Kidney capillary endothelial cell (primary cell): ENCODE measurements around the gene MAN1A1.
"Not testable (repeated sequence)": the region's sequence is repeated elsewhere in the genome, so short reads cannot be mapped to it uniquely, and the experiment has no call there.

Experiments
- DNase-seq: peaks from one replicate; pipeline ENCODE4 v3.0.0-alpha.2; 2018; ENCODE audit warnings: low spot score

MAN1A1 gene

GRCh38 chr6:119303164-119303887 lies 46.2 kb downstream of the MAN1A1 start:
- DNase-seq = no peak

DNA sequence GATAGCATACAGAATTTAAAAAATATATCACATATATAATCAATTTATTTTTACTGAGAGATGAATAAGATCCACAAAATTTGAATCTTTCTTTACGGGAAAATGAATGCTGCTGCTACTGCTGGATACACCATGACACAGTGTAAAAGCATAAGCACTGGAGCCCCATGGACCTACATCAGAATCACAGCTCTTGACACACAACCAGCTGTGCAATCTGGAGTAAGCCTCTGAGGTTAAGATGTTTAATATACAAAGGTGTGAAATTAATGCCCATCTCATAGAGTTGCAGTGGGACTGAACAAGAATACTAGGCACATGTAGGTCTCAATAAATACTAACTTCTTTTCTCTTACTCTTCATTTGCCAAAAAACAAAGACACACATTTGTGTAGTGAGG lies 48.1 kb downstream of the MAN1A1 start:
- DNase-seq = no peak

DNA sequence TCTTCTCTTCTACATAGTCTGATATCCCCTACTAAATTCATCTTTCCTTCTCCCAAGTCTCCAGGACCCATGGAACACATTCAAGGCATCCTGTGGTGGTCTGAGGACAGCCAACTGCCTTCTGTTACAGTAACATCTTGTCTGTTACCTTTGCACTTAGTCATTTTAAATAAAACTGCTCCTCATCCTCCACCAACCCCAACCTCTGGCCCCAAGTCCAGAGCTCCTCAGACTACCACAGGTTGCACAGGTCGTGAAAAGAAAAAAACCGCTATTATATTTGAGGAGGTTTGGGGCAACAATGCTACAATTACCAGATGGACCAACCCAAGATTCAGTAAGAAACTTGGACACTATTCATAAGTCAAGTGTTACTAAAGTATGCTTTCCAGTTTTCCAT lies 49.9 kb downstream of the MAN1A1 start:
- DNase-seq = no peak

DNA sequence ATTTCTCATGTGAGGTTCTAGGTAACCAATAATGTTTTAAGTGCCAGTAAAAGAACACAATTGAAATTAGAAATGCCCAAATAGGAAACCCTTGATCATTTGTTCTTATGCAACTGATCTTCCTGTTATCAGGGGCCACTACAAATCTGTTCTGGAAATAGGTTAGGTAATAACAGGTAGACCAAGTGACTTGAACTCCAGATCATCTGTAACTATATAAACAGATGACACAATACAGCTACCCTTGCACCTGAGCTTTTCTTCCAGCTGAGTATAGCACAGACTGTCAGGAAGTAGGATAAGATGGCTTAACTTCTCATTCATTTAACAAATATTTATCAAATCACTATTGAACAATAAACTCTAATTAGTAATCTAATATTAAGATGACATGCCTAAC lies 52.5 kb downstream of the MAN1A1 start:
- DNase-seq = no peak

DNA sequence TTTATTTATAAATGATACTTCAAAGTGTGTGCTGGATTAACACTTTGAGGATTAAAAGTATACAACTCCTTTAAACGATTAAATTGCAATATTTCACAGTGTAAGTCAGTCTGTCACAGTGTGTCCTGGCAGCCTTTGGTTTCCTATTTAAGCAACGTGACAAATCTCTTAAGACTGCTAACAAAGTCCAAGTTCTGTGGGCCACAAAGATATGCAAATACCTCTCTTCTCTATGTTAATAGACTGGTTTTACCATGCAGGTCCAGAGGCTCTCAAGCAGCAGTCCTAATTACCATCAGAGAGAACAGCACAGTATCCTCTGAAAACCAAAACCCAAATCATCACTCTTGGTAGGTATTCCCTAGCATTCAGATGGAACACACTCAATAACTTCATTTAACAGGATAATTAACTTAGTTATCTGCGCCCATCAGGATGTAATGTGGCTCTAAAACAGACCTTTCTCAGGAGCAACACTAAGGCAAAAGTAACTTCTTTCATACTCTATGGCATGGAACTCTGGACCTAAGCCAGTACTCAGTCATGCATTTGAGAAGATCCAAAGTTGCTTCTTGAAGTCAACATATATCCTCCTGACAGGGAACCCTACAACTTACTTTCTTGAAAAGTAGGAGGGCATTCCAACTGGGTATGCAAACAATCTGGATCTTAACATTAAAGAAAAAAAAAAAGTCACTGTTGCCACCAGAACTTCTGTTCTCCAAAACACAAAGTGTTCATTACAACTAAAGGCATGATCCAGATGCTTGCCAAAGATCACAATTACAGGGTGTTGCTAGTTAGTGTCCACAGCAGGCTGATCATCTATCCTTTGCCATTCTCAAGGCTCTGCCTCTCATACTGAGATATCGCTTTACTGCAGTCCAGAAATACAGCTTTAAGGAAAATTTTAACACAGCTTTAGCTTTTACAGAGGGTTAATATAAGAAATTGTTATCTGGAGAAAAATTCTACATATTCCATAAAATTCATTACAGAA lies 53.2 kb downstream of the MAN1A1 start:
- no peak for DNase-seq

DNA sequence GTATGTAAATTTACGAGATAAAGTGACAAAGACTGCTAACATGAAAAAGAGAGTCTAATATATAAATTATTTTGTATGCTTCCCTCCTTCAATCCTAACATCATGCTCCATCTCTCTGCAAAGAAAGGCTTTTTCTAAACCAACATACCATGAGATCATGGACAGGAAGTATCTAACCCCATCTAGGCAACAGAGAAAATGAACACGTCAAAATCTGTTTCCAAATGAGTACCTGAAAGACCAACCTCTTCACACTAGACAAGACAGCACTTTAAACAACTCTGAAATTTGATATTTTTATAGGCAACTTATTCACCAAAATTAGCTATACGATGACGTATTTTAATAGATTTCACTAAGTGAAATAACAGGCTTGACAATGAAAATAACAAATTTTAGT lies 54.6 kb downstream of the MAN1A1 start:
- DNase-seq = no peak

GRCh38 chr6:119291060-119291459 lies 58.5 kb downstream of the MAN1A1 start:
- not testable (repeated sequence) for DNase-seq

DNA sequence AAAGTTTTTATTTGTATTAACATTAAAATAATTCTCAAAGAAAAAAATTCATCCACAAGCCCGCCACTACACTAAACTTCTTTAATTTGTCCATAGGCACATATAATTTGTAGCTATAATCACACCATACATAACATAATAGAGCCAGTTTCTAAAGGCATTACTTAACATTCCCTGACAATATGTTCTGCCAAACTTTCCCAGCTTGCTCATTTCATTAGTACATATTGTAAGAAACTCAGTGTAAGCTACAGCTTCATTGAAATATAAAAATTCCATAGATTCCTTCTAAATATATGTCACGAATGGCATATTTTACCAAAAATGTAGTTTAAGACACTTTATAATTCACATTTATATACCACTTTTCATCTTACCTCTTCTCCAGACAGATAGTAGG lies 59.3 kb downstream of the MAN1A1 start:
- DNase-seq = no peak

DNA sequence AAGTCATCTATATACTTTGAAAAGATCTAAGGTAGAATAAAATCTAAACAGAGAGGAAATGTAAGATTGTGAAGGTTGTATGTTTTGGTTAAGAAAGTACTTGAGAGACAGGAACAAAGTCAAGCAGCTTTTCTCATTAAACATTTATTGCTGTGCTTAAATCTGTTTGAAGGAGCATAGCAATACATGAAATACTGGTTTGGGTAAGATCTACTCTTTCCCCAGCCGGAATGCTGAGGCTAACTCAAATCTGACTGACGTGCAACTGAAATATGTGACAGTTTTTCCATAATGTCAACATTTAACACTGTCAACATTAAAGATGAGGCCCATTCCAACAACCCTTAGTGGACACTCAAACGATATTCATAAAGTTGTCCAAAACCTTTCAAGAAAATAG lies 59.9 kb downstream of the MAN1A1 start:
- DNase-seq = no peak

DNA sequence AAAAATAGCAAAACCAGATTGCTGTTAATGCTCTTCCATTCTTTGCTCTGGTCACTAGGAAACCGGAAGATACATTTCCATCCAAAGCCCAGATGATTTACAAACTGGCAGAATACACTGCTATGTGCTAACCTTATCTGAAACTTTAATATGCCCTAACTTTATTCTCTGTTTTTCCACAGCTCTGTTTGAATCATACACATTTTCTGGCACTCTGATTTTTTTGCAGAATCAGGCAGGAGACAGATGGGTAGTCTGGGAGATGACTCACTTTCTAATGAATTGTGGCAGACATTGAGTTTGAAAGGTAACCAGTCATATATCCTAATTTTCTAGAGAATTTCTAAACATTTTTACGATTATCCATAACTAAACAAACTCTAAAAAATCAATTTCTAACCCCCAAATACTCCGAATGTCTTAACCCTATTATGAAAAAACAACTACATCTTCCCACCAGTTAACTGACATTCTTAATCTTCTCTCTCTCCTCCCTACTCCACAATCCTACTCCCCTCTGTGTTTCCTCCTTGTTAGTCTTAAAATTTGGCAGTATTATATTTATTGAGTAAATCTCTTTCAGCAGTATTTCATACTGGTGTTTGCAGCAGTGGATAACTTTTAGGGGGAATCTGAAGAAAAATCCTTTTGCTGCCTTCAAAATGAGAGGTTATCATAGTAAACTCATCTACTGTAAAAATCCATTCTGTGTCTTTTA lies 63.5 kb downstream of the MAN1A1 start:
- DNase-seq = no peak

DNA sequence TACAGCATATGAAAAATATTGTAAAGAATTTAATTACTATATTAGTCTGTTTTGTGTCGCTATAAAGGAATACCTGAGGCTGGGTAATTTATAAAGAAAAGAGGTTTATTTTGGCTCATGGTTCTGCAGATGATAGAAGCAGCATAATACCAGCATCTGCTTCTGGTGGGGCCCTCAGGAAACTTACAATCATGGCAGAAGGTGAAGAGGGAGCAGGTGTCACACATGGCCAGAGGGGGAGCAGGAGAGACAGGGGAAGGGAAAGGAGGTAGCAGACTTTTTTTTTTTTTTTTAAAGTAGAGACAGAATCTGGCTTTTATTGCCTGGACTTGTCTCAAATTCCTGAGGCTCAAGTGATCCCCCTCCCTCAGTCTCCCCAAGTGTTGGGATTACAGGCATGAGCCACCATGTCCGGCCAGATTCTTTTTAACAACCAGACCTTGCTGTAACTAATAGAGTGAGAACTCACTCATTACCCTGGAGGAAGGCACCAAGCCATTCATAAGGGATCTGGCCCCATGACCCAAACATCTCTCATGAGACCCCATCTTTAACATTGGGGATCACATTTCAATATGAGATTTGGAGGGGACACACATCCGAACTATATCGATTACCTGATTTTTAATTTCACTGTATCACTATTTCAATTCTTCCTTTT lies 64.6 kb downstream of the MAN1A1 start:
- DNase-seq = no peak

DNA sequence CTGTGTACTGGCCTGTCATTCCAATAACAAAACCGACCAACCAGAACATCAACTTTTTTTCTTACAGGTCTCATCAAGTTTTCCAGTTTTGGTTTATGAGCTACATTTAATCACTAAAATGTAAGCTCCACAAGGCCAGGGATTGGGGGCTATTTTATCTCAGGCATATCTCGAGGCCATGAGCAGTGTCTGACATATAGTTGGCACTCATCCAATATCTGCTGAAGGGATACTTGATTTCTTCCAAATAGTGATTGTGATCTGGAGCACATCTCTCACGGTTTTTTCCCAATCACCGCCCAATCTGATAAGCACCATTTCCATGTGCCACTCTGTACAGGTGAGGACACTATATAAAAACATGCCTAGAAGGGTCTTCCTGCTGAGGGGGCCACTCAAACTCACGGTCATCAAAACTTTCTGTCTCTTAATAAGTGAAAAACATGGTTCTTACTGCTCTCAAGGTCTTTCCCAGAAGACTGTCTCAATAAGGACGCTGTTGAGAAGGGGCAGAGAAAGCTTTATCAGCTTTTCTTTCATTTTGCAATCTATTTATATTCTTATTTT lies 65.5 kb downstream of the MAN1A1 start:
- no peak for DNase-seq

GRCh38 chr6:119283214-119283613 lies 66.3 kb downstream of the MAN1A1 start:
- no peak for DNase-seq

- DNase-seq = no peak
Measured at GRCh38 chr6:119280668-119281067, 68.9 kb downstream of the MAN1A1 start.

DNA sequence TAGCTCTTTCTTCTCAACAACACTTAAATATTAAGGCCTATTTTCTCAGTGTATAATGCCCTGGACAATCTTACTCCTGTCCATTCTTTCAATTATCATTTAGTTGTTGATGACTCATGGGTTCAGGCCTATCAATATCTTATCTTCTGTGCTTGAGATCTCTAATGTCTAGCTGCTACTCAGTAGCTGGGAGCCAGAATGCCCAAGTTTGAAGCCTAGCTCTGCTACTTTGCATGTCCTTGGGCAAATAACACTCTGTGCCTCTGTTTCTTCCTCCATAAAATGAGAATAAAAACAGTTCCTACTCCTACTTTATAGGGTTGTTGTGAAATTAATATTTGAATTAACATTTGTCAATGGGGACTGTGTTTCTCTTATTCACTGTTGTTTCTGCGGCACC lies 69.5 kb downstream of the MAN1A1 start:
- DNase-seq = no peak

DNA sequence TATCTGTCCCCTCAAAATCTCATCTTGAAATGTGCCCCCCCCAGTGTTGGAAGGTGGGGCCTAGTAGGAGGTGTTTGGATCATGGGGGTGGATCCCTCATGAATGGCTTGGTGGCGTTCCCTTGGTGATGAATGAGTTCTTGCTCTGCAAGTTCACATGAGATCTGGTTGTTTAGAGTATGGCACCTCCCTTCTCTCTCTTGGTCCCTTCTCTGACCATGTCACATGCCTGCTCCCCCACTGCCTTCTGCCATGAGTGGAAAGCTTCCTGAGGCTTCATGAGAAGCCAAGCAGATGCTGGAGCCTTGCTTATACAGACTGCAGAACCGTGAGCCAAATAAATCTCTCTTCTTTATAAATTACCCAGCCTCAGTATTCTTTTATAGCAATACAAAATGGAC lies 70.9 kb downstream of the MAN1A1 start:
- DNase-seq = no peak

DNA sequence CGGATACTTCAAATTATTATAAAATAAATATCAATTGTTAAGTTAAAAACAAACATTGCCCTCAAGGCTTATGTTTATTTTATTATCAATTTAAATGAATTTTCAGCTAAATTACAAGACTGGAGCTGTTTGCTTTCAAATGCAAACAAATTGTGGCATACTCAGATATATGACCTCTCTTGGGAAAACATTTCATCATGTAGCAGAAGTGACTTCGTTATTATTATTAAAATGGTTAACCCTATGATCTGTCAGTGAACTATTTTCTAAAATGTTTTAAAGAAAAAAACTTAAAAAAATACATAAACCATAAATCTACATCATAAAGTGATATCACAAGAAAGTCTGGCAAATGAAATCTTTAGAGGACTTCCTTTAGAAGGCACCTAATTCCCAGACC lies 72.5 kb downstream of the MAN1A1 start:
- no peak for DNase-seq

DNA sequence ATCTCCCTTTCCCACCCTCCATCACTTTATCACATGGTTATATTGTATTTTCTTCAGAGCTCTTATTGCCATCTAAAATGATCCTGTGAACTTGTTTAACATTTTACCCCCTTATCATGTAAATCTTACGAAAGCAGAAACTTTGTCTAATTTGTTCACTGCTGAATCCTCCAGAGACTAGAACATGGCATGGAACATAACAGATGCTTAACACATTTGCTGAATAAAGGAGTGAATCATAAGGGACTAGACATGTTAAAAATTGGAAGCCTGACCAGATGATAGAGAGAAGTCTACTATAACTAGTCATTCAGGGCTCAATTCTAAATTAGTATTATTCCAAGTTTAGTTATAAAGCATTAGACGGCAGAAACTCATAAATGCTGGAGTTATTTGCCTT lies 73.3 kb downstream of the MAN1A1 start:
- DNase-seq = no peak

- no peak for DNase-seq
Measured at GRCh38 chr6:119274197-119274595, 75.4 kb downstream of the MAN1A1 start.

DNA sequence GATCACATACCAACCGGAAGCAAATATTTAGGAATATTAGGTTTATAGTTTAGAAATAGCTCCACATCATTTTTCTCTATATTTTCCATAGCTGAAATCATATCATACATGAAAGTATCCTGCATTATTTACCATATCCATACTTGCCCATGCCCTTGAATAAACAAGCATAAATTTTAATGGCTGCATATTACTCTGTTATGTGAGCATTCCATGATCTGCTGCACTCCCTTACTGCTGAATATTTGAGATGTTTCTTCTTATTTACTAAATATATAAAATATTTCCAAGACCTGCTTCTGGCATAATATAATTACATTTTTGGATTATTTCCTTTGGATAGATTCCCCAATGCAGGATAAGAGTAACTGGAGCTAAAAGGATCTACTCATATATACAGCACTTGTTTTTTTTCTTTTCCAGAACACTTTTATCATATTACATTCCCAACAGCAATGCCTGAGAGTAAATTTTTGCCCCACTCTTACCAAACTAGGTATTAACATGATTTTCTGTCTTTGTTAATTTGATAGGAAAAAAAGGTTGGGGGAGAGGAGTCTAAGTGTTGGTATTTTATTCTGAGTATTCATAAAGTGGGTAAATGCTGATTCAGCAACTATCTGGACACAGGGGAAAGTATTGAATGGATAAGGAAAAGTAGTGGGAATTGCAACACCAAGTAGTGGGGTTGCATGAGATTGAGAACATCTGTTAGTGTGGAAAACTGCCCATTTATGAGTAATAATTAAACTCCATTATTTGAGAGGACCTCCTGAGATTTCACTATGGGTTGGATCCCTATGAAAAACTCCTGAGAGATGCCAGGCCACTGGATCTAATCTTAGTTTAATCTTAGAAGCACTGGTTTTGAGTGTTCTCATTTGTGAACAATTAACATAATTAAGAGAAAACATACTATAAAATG lies 76.0 kb downstream of the MAN1A1 start:
- no peak for DNase-seq

GRCh38 chr6:119270545-119270944 lies 79.0 kb downstream of the MAN1A1 start:
- DNase-seq = no peak
